SK-N-SH (cell line): ENCODE measurements around the gene BRS3. TPM values are rescaled to one million over a fixed set of nuclear protein-coding genes. Genes with fewer than 3 reads are reported as not detected.

Experiments used
- CTCF ChIA-PET: fragments of 300-600, 350-600 bp; formaldehyde crosslinking; extraction: SDS; loops from one replicate; lab custom pipeline; 2021; lab: Yijun Ruan, JAX
- POLR2A ChIA-PET: fragments of 350-600 bp; sonication (Branson Sonifier 250); formaldehyde crosslinking; extraction: SDS; loops from one replicate; lab custom pipeline; 2020; ENCODE audit warnings: antibody characterized with exemption, inconsistent platforms; lab: Yijun Ruan, JAX
- DNase-seq: peaks from one replicate; pipeline ENCODE4 v3.0.0; 2012
- H2AFZ ChIP-seq: fragments of 200-600 bp; sonication (generic); 2 replicates; pipeline ENCODE4 v1.8.1; 2016; ENCODE audit warnings: antibody characterized with exemption, mild to moderate bottlenecking, low read depth
- H3F3A ChIP-seq: fragments of 200-600 bp; sonication (generic); replicated peaks from 2 replicates; pipeline ENCODE3; 2016; ENCODE audit warnings: antibody characterized with exemption, mild to moderate bottlenecking; ENCODE audit not compliant: insufficient read depth
- H3K27ac ChIP-seq, 2 experiments: fragments of 200-500 bp in 1 of 2; fragments of 200-600 bp in 1 of 2; sonication (Bioruptor generic) in 1 of 2; sonication (generic), shearing (Covaris generic) in 1 of 2; 2 replicates each; pipeline versions ENCODE4 v1.5.1 to v1.6.1; 2014 to 2016; ENCODE audit warnings: low read depth in 2 of 2, inconsistent platforms in 1 of 2, low read length in 1 of 2, mild to moderate bottlenecking in 1 of 2, mixed read lengths in 1 of 2
- H3K27me3 ChIP-seq: fragments of 200-600 bp; sonication (generic), shearing (Covaris generic); 2 replicates; pipeline ENCODE4 v1.6.1; 2016; ENCODE audit warnings: mixed run types; ENCODE audit not compliant: insufficient read depth
- H3K36me3 ChIP-seq, 2 experiments: fragments of 200-500 bp in 1 of 2; fragments of 200-600 bp in 1 of 2; sonication (Bioruptor generic) in 1 of 2; sonication (generic) in 1 of 2; replicated peaks in 1 of 2; 2 replicates each; pipeline versions ENCODE3 to v1.5.1; 2014 to 2016; ENCODE audit warnings: low read length in 1 of 2, mild to moderate bottlenecking in 1 of 2; ENCODE audit not compliant: insufficient read depth in 2 of 2, control insufficient read depth in 1 of 2
- H3K4me1 ChIP-seq, 2 experiments: fragments of 200-500 bp in 1 of 2; fragments of 200-600 bp in 1 of 2; sonication (Bioruptor generic) in 1 of 2; sonication (generic), shearing (Covaris generic) in 1 of 2; 2 replicates each; pipeline versions ENCODE4 v1.5.1 to v1.6.1; 2014 to 2016; ENCODE audit warnings: low read depth in 1 of 2, low read length in 1 of 2, mixed run types in 1 of 2; ENCODE audit not compliant: insufficient read depth in 2 of 2, control insufficient read depth in 1 of 2
- H3K4me2 ChIP-seq: fragments of 200-600 bp; sonication (generic), shearing (Covaris generic); 2 replicates; pipeline ENCODE4 v1.6.1; 2017; ENCODE audit warnings: mixed run types
- H3K4me3 ChIP-seq, 2 experiments: fragments of 200-500 bp in 1 of 2; fragments of 200-600 bp in 1 of 2; sonication (Bioruptor generic) in 1 of 2; sonication (generic), shearing (Covaris generic) in 1 of 2; 2 replicates each; pipeline versions ENCODE4 v1.5.1 to v1.8.1; 2014 to 2016; ENCODE audit warnings: low read depth in 2 of 2, inconsistent platforms in 1 of 2, low read length in 1 of 2, mild to moderate bottlenecking in 1 of 2, mixed read lengths in 1 of 2, moderate library complexity in 1 of 2
- H3K79me2 ChIP-seq: fragments of 200-600 bp; sonication (generic); 2 replicates; pipeline ENCODE4 v1.8.1; 2017; ENCODE audit warnings: mild to moderate bottlenecking; ENCODE audit not compliant: insufficient read depth
- H3K9ac ChIP-seq: fragments of 200-600 bp; sonication (generic); 2 replicates; pipeline ENCODE4 v1.6.1; 2017; ENCODE audit warnings: mixed run types
- H3K9me2 ChIP-seq: fragments of 200-600 bp; sonication (generic); 2 replicates; pipeline ENCODE4 v1.6.1; 2017; ENCODE audit warnings: mixed run types
- H3K9me3 ChIP-seq: fragments of 200-600 bp; sonication (generic); 2 replicates; pipeline ENCODE4 v1.6.1; 2017; ENCODE audit warnings: mixed run types, mild to moderate bottlenecking, moderate library complexity
- H4K20me1 ChIP-seq: fragments of 200-600 bp; sonication (generic); 2 replicates; pipeline ENCODE4 v1.6.1; 2017; ENCODE audit warnings: mild to moderate bottlenecking, mixed run types; ENCODE audit not compliant: insufficient read depth
- FOSL2 ChIP-seq: IDR thresholded peaks from 2 replicates; pipeline ENCODE4 v1.4.0; 2012; ENCODE audit warnings: low read depth, mild to moderate bottlenecking, moderate library complexity, borderline replicate concordance
- FOXJ3 ChIP-seq: sonication (generic); formaldehyde crosslinking; IDR thresholded peaks from 2 replicates; pipeline ENCODE4 v1.5.1; 2020; ENCODE audit warnings: mild to moderate bottlenecking, missing genetic modification reagents
- GABPA ChIP-seq: IDR thresholded peaks from 2 replicates; pipeline ENCODE4 v1.4.0; 2012; ENCODE audit warnings: low read depth, mild to moderate bottlenecking
- MEF2A ChIP-seq: IDR thresholded peaks from 2 replicates; pipeline ENCODE4 v1.4.0; 2012; ENCODE audit warnings: low read depth, borderline replicate concordance
- NFIC ChIP-seq: IDR thresholded peaks from 2 replicates; pipeline ENCODE4 v1.4.0; 2012; ENCODE audit warnings: borderline replicate concordance
- TCF12 ChIP-seq: IDR thresholded peaks from 2 replicates; pipeline ENCODE4 v1.4.0; 2012
- WGBS: methylation state at CpG from one replicate; pipeline ENCODE4 v1.1.6; 2017; ENCODE audit warnings: low lambda C conversion rate; 5-methylcytosine and 5-hydroxymethylcytosine counted together
- polyA plus RNA-seq, 3 experiments: library from polyadenylated mRNA; depleted of rRNA; stranded (reverse); fragments of >200 nt; gene quantifications; 2 replicates each; pipeline ENCODE4 v1.2.3, GENCODE V29; 2012
- TF ChIP-seq, protein P1 (sequence below): fragments of 150-350 bp; IDR thresholded peaks from 2 replicates; pipeline ENCODE4 v1.6.1; 2016; ENCODE audit warnings: mild to moderate bottlenecking, low read depth, low read length
- TF ChIP-seq, protein P2 (sequence below): IDR thresholded peaks from 2 replicates; pipeline ENCODE4 v1.4.0; 2012; ENCODE audit warnings: low read depth, borderline replicate concordance
- TF ChIP-seq, protein P3 (sequence below): IDR thresholded peaks from 2 replicates; pipeline ENCODE4 v1.4.0; 2012; ENCODE audit warnings: low read depth, borderline replicate concordance

The BRS3 gene
- polyA plus RNA-seq, 1 of the 3 experiments (the other 2 are of a cell fraction) = not detected

DNA sequence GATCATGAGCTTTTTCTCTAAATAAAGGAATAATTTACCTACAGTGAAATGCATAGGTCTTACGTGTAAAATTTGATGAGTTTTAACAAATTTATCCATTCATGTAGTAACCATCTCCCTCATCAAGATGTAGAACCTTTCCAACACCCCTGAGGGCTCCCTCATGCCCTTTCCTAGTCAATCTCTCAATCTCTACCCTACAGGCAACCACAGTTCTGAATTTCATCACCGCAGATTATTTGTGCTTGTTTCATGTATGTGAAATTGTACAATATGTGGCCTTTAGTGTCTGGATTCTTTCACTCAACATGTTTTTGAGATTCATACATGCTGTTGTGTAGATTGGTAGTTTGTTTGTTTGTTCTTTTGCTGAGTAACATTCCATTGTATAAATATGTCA lies 46.4 kb downstream of the BRS3 start:
- Histone ChIP-seq H3F3A (no peaks in the 10 kb centered on the region), H3K4me1 (no peaks in the 10 kb centered on the region), H2AFZ (no peak overlapping the region), H3K4me3 (no peak overlapping the region), H4K20me1 (no peaks in the 10 kb centered on the region), H3K9me2 (no peaks in the 10 kb centered on the region), H3K27ac (no peak overlapping the region), H3K79me2 (no peaks in the 10 kb centered on the region), H3K9me3 (no peaks in the 10 kb centered on the region)
- POLR2A ChIA-PET = no interaction called here
- CTCF ChIA-PET = no interaction called here
- WGBS = 26% methylated on average over 2 of the region's 2 CpGs
- no peak for DNase-seq
- TF ChIP-seq, protein P1, sequence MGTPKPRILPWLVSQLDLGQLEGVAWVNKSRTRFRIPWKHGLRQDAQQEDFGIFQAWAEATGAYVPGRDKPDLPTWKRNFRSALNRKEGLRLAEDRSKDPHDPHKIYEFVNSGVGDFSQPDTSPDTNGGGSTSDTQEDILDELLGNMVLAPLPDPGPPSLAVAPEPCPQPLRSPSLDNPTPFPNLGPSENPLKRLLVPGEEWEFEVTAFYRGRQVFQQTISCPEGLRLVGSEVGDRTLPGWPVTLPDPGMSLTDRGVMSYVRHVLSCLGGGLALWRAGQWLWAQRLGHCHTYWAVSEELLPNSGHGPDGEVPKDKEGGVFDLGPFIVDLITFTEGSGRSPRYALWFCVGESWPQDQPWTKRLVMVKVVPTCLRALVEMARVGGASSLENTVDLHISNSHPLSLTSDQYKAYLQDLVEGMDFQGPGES = no peak
- TF ChIP-seq NFIC = no peak
- TF ChIP-seq, all 33 proteins: peak for 0
- no peak overlapping the region for H3K4me2 ChIP-seq
- no peak overlapping the region for H3K9ac ChIP-seq
- H3K27me3 ChIP-seq = no peaks in the 10 kb centered on the region; the same call in 1 of the 2 replicates
- H3K36me3 ChIP-seq = no peaks in the 10 kb centered on the region

DNA sequence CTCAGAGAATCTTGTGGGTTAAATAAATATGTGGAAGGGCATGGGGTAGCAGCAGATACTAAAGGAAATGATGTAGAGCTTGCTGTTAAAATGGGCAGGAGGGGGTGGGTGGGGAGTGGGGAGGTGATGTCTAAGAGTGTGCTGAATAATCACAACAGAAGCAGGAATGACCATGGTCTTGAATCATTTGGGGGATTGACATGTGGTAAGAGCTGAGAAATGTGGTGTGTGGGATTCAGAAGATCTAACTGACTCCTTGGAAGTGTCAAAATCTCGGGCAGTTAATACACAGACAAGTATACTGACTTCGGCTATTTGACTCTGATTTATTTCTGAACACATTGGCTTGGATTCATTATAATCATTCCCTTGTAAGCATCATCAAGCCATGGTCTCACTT lies 51.1 kb downstream of the BRS3 start:
- no peaks in the 10 kb centered on the region for H3K9me2 ChIP-seq
- no peaks in the 10 kb centered on the region for H3F3A ChIP-seq
- H3K4me3 ChIP-seq = no peak overlapping the region
- no peak overlapping the region for H3K9ac ChIP-seq
- H3K4me2 ChIP-seq = no peak overlapping the region
- TF ChIP-seq, protein P2, sequence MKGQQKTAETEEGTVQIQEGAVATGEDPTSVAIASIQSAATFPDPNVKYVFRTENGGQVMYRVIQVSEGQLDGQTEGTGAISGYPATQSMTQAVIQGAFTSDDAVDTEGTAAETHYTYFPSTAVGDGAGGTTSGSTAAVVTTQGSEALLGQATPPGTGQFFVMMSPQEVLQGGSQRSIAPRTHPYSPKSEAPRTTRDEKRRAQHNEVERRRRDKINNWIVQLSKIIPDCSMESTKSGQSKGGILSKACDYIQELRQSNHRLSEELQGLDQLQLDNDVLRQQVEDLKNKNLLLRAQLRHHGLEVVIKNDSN = no peak
- TF ChIP-seq GABPA (no peak), FOXJ3 (CRISPR knock-in tag) (no peak), FOSL2 (no peak), TCF12 (no peak), MEF2A (no peak)
- TF ChIP-seq, protein P3, sequence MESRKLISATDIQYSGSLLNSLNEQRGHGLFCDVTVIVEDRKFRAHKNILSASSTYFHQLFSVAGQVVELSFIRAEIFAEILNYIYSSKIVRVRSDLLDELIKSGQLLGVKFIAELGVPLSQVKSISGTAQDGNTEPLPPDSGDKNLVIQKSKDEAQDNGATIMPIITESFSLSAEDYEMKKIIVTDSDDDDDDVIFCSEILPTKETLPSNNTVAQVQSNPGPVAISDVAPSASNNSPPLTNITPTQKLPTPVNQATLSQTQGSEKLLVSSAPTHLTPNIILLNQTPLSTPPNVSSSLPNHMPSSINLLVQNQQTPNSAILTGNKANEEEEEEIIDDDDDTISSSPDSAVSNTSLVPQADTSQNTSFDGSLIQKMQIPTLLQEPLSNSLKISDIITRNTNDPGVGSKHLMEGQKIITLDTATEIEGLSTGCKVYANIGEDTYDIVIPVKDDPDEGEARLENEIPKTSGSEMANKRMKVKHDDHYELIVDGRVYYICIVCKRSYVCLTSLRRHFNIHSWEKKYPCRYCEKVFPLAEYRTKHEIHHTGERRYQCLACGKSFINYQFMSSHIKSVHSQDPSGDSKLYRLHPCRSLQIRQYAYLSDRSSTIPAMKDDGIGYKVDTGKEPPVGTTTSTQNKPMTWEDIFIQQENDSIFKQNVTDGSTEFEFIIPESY = no peak
- no peaks in the 10 kb centered on the region for H3K9me3 ChIP-seq
- H3K79me2 ChIP-seq = no peaks in the 10 kb centered on the region
- no peaks in the 10 kb centered on the region for H3K4me1 ChIP-seq
- no peaks in the 10 kb centered on the region for H4K20me1 ChIP-seq
- ChIA-PET POLR2A (no interaction called here), CTCF (interaction anchor here (1.0 kb wide), 1 partner anchor 10 kb away, joined by 3 read pairs; no protein-coding TSS in a partner anchor)
- no peak overlapping the region for H2AFZ ChIP-seq
- peaks cover 19% of the 10 kb centered on the region; the same call in 1 of the 2 replicates for H3K27me3 ChIP-seq
- 23% methylated on average over 2 of the region's 2 CpGs for whole genome bisulfite sequencing
- no peak for DNase-seq
- no peak overlapping the region for H3K27ac ChIP-seq
- no peaks in the 10 kb centered on the region for H3K36me3 ChIP-seq
